SK-N-SH (cell line): ENCODE results near the gene CCNJL. TPM values are rescaled to one million over a fixed set of nuclear protein-coding genes. Genes with fewer than 3 reads are reported as not detected.

Experiments
- CTCF ChIA-PET: fragments of 300-600, 350-600 bp; formaldehyde crosslinking; extraction: SDS; loops from one replicate; lab custom pipeline; 2021; lab: Yijun Ruan, JAX
- POLR2A ChIA-PET: fragments of 350-600 bp; sonication (Branson Sonifier 250); formaldehyde crosslinking; extraction: SDS; loops from one replicate; lab custom pipeline; 2020; ENCODE audit warnings: antibody characterized with exemption, inconsistent platforms; lab: Yijun Ruan, JAX
- DNase-seq: peaks from one replicate; pipeline ENCODE4 v3.0.0; 2012
- H2AFZ ChIP-seq: fragments of 200-600 bp; sonication (generic); 2 replicates; pipeline ENCODE4 v1.8.1; 2016; ENCODE audit warnings: antibody characterized with exemption, mild to moderate bottlenecking, low read depth
- H3F3A ChIP-seq: fragments of 200-600 bp; sonication (generic); replicated peaks from 2 replicates; pipeline ENCODE3; 2016; ENCODE audit warnings: antibody characterized with exemption, mild to moderate bottlenecking; ENCODE audit not compliant: insufficient read depth
- H3K27ac ChIP-seq, 2 experiments: fragments of 200-500 bp in 1 of 2; fragments of 200-600 bp in 1 of 2; sonication (Bioruptor generic) in 1 of 2; sonication (generic), shearing (Covaris generic) in 1 of 2; 2 replicates each; pipeline versions ENCODE4 v1.5.1 to v1.6.1; 2014 to 2016; ENCODE audit warnings: low read depth in 2 of 2, inconsistent platforms in 1 of 2, low read length in 1 of 2, mild to moderate bottlenecking in 1 of 2, mixed read lengths in 1 of 2
- H3K27me3 ChIP-seq: fragments of 200-600 bp; sonication (generic), shearing (Covaris generic); 2 replicates; pipeline ENCODE4 v1.6.1; 2016; ENCODE audit warnings: mixed run types; ENCODE audit not compliant: insufficient read depth
- H3K36me3 ChIP-seq, 2 experiments: fragments of 200-500 bp in 1 of 2; fragments of 200-600 bp in 1 of 2; sonication (Bioruptor generic) in 1 of 2; sonication (generic) in 1 of 2; replicated peaks in 1 of 2; 2 replicates each; pipeline versions ENCODE3 to v1.5.1; 2014 to 2016; ENCODE audit warnings: low read length in 1 of 2, mild to moderate bottlenecking in 1 of 2; ENCODE audit not compliant: insufficient read depth in 2 of 2, control insufficient read depth in 1 of 2
- H3K4me1 ChIP-seq, 2 experiments: fragments of 200-500 bp in 1 of 2; fragments of 200-600 bp in 1 of 2; sonication (Bioruptor generic) in 1 of 2; sonication (generic), shearing (Covaris generic) in 1 of 2; 2 replicates each; pipeline versions ENCODE4 v1.5.1 to v1.6.1; 2014 to 2016; ENCODE audit warnings: low read depth in 1 of 2, low read length in 1 of 2, mixed run types in 1 of 2; ENCODE audit not compliant: insufficient read depth in 2 of 2, control insufficient read depth in 1 of 2
- H3K4me2 ChIP-seq: fragments of 200-600 bp; sonication (generic), shearing (Covaris generic); 2 replicates; pipeline ENCODE4 v1.6.1; 2017; ENCODE audit warnings: mixed run types
- H3K4me3 ChIP-seq, 2 experiments: fragments of 200-500 bp in 1 of 2; fragments of 200-600 bp in 1 of 2; sonication (Bioruptor generic) in 1 of 2; sonication (generic), shearing (Covaris generic) in 1 of 2; 2 replicates each; pipeline versions ENCODE4 v1.5.1 to v1.8.1; 2014 to 2016; ENCODE audit warnings: low read depth in 2 of 2, inconsistent platforms in 1 of 2, low read length in 1 of 2, mild to moderate bottlenecking in 1 of 2, mixed read lengths in 1 of 2, moderate library complexity in 1 of 2
- H3K79me2 ChIP-seq: fragments of 200-600 bp; sonication (generic); 2 replicates; pipeline ENCODE4 v1.8.1; 2017; ENCODE audit warnings: mild to moderate bottlenecking; ENCODE audit not compliant: insufficient read depth
- H3K9ac ChIP-seq: fragments of 200-600 bp; sonication (generic); 2 replicates; pipeline ENCODE4 v1.6.1; 2017; ENCODE audit warnings: mixed run types
- H3K9me2 ChIP-seq: fragments of 200-600 bp; sonication (generic); 2 replicates; pipeline ENCODE4 v1.6.1; 2017; ENCODE audit warnings: mixed run types
- H3K9me3 ChIP-seq: fragments of 200-600 bp; sonication (generic); 2 replicates; pipeline ENCODE4 v1.6.1; 2017; ENCODE audit warnings: mixed run types, mild to moderate bottlenecking, moderate library complexity
- H4K20me1 ChIP-seq: fragments of 200-600 bp; sonication (generic); 2 replicates; pipeline ENCODE4 v1.6.1; 2017; ENCODE audit warnings: mild to moderate bottlenecking, mixed run types; ENCODE audit not compliant: insufficient read depth
- CHD2 ChIP-seq: fragments of 150-350 bp; IDR thresholded peaks from 2 replicates; pipeline ENCODE4 v1.6.1; 2018; ENCODE audit warnings: low read length; ENCODE audit not compliant: partially characterized antibody
- ELF1 ChIP-seq: IDR thresholded peaks from 2 replicates; pipeline ENCODE4 v1.4.0; 2012
- EP300 ChIP-seq, 2 experiments: IDR thresholded peaks; 2 replicates each; pipeline versions ENCODE4 v1.4.0 to v1.6.1; 2012; ENCODE audit warnings: borderline replicate concordance in 1 of 2, low read depth in 1 of 2, low read length in 1 of 2
- EZH2phosphoT487 ChIP-seq: fragments of 200-600 bp; sonication (generic); IDR thresholded peaks from 2 replicates; pipeline ENCODE4 v1.6.1; 2017; ENCODE audit warnings: low read depth, mixed run types, mild to moderate bottlenecking, antibody characterized with exemption, moderate library complexity, borderline replicate concordance
- FOXJ3 ChIP-seq: sonication (generic); formaldehyde crosslinking; IDR thresholded peaks from 2 replicates; pipeline ENCODE4 v1.5.1; 2020; ENCODE audit warnings: mild to moderate bottlenecking, missing genetic modification reagents
- GABPA ChIP-seq: IDR thresholded peaks from 2 replicates; pipeline ENCODE4 v1.4.0; 2012; ENCODE audit warnings: low read depth, mild to moderate bottlenecking
- JUND ChIP-seq: IDR thresholded peaks from 2 replicates; pipeline ENCODE4 v1.4.0; 2012
- MEF2A ChIP-seq: IDR thresholded peaks from 2 replicates; pipeline ENCODE4 v1.4.0; 2012; ENCODE audit warnings: low read depth, borderline replicate concordance
- MXI1 ChIP-seq: IDR thresholded peaks from 2 replicates; pipeline ENCODE4 v1.6.1; 2012; ENCODE audit warnings: mild to moderate bottlenecking, low read depth, low read length, improper control_type of control experiment
- NFIC ChIP-seq: IDR thresholded peaks from 2 replicates; pipeline ENCODE4 v1.4.0; 2012; ENCODE audit warnings: borderline replicate concordance
- POLR2AphosphoS5 ChIP-seq: IDR thresholded peaks from 2 replicates; pipeline ENCODE4 v1.6.1; 2012; ENCODE audit warnings: low read depth, low read length
- RAD21 ChIP-seq: IDR thresholded peaks from 2 replicates; pipeline ENCODE4 v1.6.1; 2012; ENCODE audit warnings: mild to moderate bottlenecking, low read length
- RCOR1 ChIP-seq: fragments of 150-350 bp; IDR thresholded peaks from 2 replicates; pipeline ENCODE4 v1.6.1; 2017; ENCODE audit warnings: antibody characterized with exemption, low read length
- RXRA ChIP-seq: IDR thresholded peaks from 2 replicates; pipeline ENCODE4 v1.4.0; 2012; ENCODE audit warnings: low read depth, mild to moderate bottlenecking, borderline replicate concordance
- SIN3A ChIP-seq: IDR thresholded peaks from 2 replicates; pipeline ENCODE4 v1.6.1; 2012; ENCODE audit warnings: low read depth, mild to moderate bottlenecking, low read length, moderate library complexity, borderline replicate concordance
- SMC3 ChIP-seq: IDR thresholded peaks from 2 replicates; pipeline ENCODE4 v1.6.1; 2012; ENCODE audit warnings: low read depth, low read length, improper control_type of control experiment
- TAF1 ChIP-seq: IDR thresholded peaks from 2 replicates; pipeline ENCODE4 v1.6.1; 2012; ENCODE audit warnings: low read depth, mild to moderate bottlenecking, low read length, moderate library complexity, borderline replicate concordance
- TCF12 ChIP-seq: IDR thresholded peaks from 2 replicates; pipeline ENCODE4 v1.4.0; 2012
- TEAD4 ChIP-seq: IDR thresholded peaks from 2 replicates; pipeline ENCODE4 v1.4.0; 2012; ENCODE audit warnings: mild to moderate bottlenecking, borderline replicate concordance; ENCODE audit not compliant: insufficient read depth
- YY1 ChIP-seq: IDR thresholded peaks from 2 replicates; pipeline ENCODE4 v1.4.0; 2012; ENCODE audit warnings: low read depth, mild to moderate bottlenecking
- WGBS: methylation state at CpG from one replicate; pipeline ENCODE4 v1.1.6; 2017; ENCODE audit warnings: low lambda C conversion rate; 5-methylcytosine and 5-hydroxymethylcytosine counted together
- polyA plus RNA-seq, 3 experiments: library from polyadenylated mRNA; depleted of rRNA; stranded (reverse); fragments of >200 nt; gene quantifications; 2 replicates each; pipeline ENCODE4 v1.2.3, GENCODE V29; 2012
- TF ChIP-seq, protein P1 (sequence below): IDR thresholded peaks from 2 replicates; pipeline ENCODE4 v1.4.0; 2012; ENCODE audit warnings: low read depth
- TF ChIP-seq, protein P2 (sequence below): IDR thresholded peaks from 2 replicates; pipeline ENCODE4 v1.4.0; 2012; ENCODE audit warnings: low read depth, borderline replicate concordance
- TF ChIP-seq, protein P3 (sequence below): IDR thresholded peaks from 2 replicates; pipeline ENCODE4; 2012
- TF ChIP-seq, protein P4 (sequence below): fragments of 150-350 bp; IDR thresholded peaks from 2 replicates; pipeline ENCODE4 v1.6.1; 2017; ENCODE audit warnings: antibody characterized with exemption, low read length, low read depth, borderline replicate concordance

Gene CCNJL
- polyA plus RNA-seq, 1 of the 3 experiments (the other 2 are of a cell fraction), result 7.1 TPM

DNA sequence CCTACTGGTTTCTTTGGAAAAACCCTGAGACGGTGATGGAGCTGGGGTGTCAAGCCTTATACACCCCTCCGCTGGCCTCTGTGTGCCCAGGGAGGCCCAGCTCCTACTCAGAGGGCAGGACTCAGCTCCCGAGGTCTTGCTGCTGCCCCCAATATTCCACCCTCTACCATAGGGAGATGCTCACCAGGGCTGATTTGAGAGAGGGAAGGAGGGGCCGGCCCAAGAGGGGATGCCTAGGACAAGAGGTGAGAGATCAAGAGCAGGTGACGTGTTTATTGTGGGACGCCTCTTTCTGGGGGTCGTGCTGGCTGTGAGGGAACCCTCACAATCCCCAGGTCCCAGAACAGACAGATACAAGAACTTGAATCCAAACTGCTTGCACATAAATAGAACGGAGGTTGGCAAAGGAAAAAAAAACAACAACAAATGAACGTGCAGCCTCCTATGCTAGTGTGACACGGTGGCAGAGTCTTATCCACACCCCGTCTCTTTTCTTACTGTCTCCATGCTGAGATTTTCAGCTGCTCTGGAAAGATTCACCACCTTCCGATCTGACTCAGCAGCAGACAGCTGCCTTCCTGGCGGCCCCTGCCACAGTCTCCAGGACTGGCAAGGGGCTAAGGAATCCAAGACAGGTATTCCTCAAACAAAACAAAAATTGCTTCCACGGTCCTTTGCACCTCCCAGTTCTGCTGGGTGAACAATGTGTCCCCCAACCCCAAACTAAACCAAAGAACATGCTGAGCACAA lies 60.8 kb downstream of the CCNJL start:
- no peaks in the 10 kb centered on the region for H4K20me1 ChIP-seq
- no peaks in the 10 kb centered on the region for H3F3A ChIP-seq
- H3K36me3 ChIP-seq, result peaks cover 11 to 14% of the 10 kb centered on the region in 2 experiments
- no peaks in the 10 kb centered on the region for H3K9me2 ChIP-seq
- DNase-seq, result no peak
- H3K4me3 ChIP-seq, result no peak overlapping the region
- H3K9me3 ChIP-seq, result no peaks in the 10 kb centered on the region
- H3K27ac ChIP-seq, result no peak overlapping the region
- no peak overlapping the region for H3K4me2 ChIP-seq
- TF ChIP-seq ELF1 (no peak), RAD21 (no peak), YY1 (no peak), GABPA (no peak), RCOR1 (no peak), EZH2phosphoT487 (no peak), JUND (no peak), NFIC (no peak), TAF1 (no peak)
- TF ChIP-seq, protein P1, sequence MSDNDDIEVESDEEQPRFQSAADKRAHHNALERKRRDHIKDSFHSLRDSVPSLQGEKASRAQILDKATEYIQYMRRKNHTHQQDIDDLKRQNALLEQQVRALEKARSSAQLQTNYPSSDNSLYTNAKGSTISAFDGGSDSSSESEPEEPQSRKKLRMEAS, result no peak
- TF ChIP-seq, protein P2, sequence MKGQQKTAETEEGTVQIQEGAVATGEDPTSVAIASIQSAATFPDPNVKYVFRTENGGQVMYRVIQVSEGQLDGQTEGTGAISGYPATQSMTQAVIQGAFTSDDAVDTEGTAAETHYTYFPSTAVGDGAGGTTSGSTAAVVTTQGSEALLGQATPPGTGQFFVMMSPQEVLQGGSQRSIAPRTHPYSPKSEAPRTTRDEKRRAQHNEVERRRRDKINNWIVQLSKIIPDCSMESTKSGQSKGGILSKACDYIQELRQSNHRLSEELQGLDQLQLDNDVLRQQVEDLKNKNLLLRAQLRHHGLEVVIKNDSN, result no peak
- no peaks in the 10 kb centered on the region for H3K79me2 ChIP-seq
- H3K27me3 ChIP-seq, result no peaks in the 10 kb centered on the region
- H2AFZ ChIP-seq, result no peak overlapping the region
- WGBS, result 95% methylated on average over 14 of the region's 14 CpGs
- no peak overlapping the region for H3K9ac ChIP-seq
- CTCF ChIA-PET, result interaction anchor here (2.0 to 2.2 kb wide), 2 partner anchors 18 to 94 kb away, joined by 4 to 10 read pairs (median 9); no protein-coding TSS in a partner anchor
- POLR2A ChIA-PET, result no interaction called here
- H3K4me1 ChIP-seq, result peaks cover 0 to 6% of the 10 kb centered on the region in 2 experiments; a peak in 1 of 4 replicates

DNA sequence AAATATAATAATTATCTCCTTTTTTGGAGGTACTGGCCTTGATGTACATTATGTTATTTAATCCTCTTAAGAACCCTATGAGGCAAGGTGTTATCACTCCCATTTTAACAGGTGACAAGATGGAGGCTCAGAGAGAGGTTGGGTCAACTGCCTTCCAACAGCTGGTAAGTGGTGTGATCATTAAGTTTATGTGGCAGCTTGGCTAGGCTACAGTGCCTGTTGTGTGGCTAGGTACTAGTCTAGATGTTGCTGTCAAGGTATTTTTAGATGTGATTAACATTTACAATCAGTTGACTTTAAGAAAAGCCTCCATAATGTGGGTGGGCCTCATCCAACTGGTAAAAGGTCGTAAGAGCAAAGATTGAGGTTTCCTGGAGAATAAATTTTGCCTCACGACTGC lies 61.5 kb downstream of the CCNJL start:
- peaks cover 0 to 13% of the 10 kb centered on the region in 2 experiments; a peak in 1 of 4 replicates for H3K4me1 ChIP-seq
- no peaks in the 10 kb centered on the region for H3K9me2 ChIP-seq
- TF ChIP-seq, protein P3, sequence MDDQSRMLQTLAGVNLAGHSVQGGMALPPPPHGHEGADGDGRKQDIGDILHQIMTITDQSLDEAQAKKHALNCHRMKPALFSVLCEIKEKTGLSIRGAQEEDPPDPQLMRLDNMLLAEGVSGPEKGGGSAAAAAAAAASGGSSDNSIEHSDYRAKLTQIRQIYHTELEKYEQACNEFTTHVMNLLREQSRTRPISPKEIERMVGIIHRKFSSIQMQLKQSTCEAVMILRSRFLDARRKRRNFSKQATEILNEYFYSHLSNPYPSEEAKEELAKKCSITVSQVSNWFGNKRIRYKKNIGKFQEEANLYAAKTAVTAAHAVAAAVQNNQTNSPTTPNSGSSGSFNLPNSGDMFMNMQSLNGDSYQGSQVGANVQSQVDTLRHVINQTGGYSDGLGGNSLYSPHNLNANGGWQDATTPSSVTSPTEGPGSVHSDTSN, result no peak
- TF ChIP-seq, protein P2, result no peak
- TF ChIP-seq YY1 (no peak), CHD2 (no peak), SMC3 (no peak), SIN3A (no peak), RCOR1 (no peak), MEF2A (no peak), FOXJ3 (no peak), TAF1 (no peak), TCF12 (no peak), EP300 (IDR thresholded peaks at IDR 0.05; ENCODE audit: borderline replicate concordance in 1 of 2, low read depth in 1 of 2, low read length in 1 of 2) (no peak), JUND (no peak), EZH2phosphoT487 (no peak), TEAD4 (no peak), MXI1 (no peak), POLR2AphosphoS5 (no peak), RXRA (no peak)
- TF ChIP-seq, protein P4, sequence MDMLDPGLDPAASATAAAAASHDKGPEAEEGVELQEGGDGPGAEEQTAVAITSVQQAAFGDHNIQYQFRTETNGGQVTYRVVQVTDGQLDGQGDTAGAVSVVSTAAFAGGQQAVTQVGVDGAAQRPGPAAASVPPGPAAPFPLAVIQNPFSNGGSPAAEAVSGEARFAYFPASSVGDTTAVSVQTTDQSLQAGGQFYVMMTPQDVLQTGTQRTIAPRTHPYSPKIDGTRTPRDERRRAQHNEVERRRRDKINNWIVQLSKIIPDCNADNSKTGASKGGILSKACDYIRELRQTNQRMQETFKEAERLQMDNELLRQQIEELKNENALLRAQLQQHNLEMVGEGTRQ, result no peak
- H3K27me3 ChIP-seq, result no peaks in the 10 kb centered on the region
- no peak overlapping the region for H3K4me3 ChIP-seq
- no peak overlapping the region for H3K9ac ChIP-seq
- H4K20me1 ChIP-seq, result no peaks in the 10 kb centered on the region
- H3F3A ChIP-seq, result no peaks in the 10 kb centered on the region
- no peak overlapping the region for H3K27ac ChIP-seq
- H3K79me2 ChIP-seq, result no peaks in the 10 kb centered on the region
- H2AFZ ChIP-seq, result no peak overlapping the region
- no peak for DNase-seq
- ChIA-PET POLR2A (interaction anchor here (1.3 kb wide), 1 partner anchor 12 kb away, joined by 6 read pairs; no protein-coding TSS in a partner anchor), CTCF (interaction anchor here (0.6 to 2.2 kb wide), 5 partner anchors 17 to 1294 kb away, joined by 3 to 10 read pairs (median 4); no protein-coding TSS in a partner anchor)
- H3K4me2 ChIP-seq, result no peak overlapping the region
- WGBS, result 88% methylated on average over 2 of the region's 2 CpGs
- peaks cover 11 to 14% of the 10 kb centered on the region in 2 experiments for H3K36me3 ChIP-seq
- H3K9me3 ChIP-seq, result no peaks in the 10 kb centered on the region
